IPS-20b (cell line): ENCODE data around the gene PSMG4.

Source experiments
- H3K27ac ChIP-seq: one replicate; pipeline ENCODE4 v1.5.1; 2013; ENCODE audit warnings: low read length
- H3K27me3 ChIP-seq: 2 replicates; pipeline ENCODE4 v1.6.1; 2013; ENCODE audit warnings: mild to moderate bottlenecking, low read length, inconsistent platforms; ENCODE audit not compliant: insufficient read depth
- H3K36me3 ChIP-seq: 2 replicates; pipeline ENCODE4 v1.6.1; 2013; ENCODE audit warnings: low read depth, mild to moderate bottlenecking, inconsistent platforms, low read length, moderate library complexity; ENCODE audit not compliant: insufficient read depth
- H3K4me1 ChIP-seq: 2 replicates; pipeline ENCODE4 v1.6.1; 2013; ENCODE audit warnings: mild to moderate bottlenecking, control low read depth, inconsistent platforms, low read length, moderate library complexity; ENCODE audit not compliant: insufficient read depth
- H3K4me3 ChIP-seq: 2 replicates; pipeline ENCODE4 v1.5.1; 2013; ENCODE audit warnings: mild to moderate bottlenecking, low read length, inconsistent platforms
- H3K9ac ChIP-seq: 2 replicates; pipeline ENCODE4 v1.6.1; 2013; ENCODE audit warnings: low read depth, mild to moderate bottlenecking, inconsistent platforms, low read length, moderate library complexity
- H3K9me3 ChIP-seq: 2 replicates; pipeline ENCODE4 v1.6.1; 2013; ENCODE audit warnings: mild to moderate bottlenecking, low read depth, low read length, inconsistent platforms; ENCODE audit not compliant: insufficient read depth

Gene PSMG4

DNA sequence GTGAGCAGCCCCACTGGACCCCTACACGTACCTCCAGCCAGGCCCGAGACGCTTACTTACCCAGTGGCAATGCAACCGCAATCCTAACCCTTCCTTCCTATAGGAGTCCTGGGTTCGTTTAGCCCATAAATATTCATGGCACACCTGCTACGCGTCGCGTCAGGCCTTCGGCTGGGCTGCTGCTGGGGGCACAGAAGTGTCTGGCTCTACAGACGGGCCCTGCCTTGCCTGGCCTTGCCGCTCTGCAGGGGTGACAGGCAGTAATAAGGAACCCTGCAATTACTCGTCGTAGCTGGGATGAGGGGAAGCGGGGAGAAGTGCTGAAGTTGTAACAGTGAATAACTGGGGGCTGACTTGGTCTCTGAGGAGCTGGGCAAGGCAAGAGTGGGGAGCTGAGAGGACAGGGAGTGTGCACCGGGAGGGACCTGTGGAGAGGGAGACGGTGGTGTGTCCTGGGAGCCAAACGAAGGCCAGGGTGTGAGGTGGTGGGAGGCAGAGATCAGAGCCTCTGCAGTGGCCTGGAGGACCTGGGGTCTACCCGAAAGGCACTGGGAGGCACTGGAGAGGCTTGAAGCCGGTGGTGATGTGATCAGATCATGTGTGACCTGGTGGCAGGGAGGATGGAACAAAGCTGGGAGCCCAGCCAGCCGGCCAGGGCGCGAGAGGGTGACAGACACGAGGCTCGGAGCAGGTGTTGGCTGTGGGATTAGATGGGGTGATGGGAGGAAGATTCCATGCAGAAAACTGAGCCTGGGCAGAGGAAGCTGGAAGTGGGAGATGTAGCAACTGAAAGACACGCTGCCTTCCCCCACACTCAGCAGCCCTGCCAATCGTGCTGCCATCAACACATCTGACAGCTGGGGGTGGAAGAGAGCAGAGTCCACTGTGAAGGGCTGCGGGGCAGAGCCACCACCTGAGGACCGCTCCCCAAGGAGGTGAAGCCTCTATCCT, 36.4 kb downstream of the PSMG4 start:
- Histone ChIP-seq H3K27me3 (no peaks in the 10 kb centered on the region), H3K9me3 (no peaks in the 10 kb centered on the region), H3K4me3 (no peak overlapping the region), H3K4me1 (no peaks in the 10 kb centered on the region), H3K9ac (no peak overlapping the region), H3K36me3 (peaks cover 11% of the 10 kb centered on the region), H3K27ac (no peak overlapping the region)

DNA sequence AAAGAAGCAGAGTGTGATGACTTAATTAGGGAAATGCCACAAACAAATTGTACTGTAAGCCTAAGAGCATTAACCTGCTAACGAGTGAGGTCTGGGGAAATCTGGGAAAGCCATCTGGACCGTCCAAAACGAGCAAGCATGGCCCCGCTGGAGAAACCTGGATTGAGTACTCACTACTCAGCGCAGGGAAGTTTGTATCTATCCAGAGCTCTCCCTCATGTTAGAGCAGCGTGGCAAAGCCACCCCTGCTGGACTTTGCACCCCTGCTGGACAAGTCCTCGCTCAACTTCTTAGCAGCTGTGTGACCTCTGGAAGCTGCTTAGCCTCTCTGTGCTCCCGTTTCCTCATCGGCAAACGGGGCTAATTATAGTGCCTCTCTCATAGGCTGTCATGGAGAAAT, 37.3 kb downstream of the PSMG4 start:
- H3K9ac ChIP-seq: no peak overlapping the region
- H3K27ac ChIP-seq: no peak overlapping the region
- H3K27me3 ChIP-seq: no peaks in the 10 kb centered on the region
- no peak overlapping the region for H3K4me3 ChIP-seq
- no peaks in the 10 kb centered on the region for H3K4me1 ChIP-seq
- no peaks in the 10 kb centered on the region for H3K9me3 ChIP-seq
- H3K36me3 ChIP-seq: peaks cover 11% of the 10 kb centered on the region

DNA sequence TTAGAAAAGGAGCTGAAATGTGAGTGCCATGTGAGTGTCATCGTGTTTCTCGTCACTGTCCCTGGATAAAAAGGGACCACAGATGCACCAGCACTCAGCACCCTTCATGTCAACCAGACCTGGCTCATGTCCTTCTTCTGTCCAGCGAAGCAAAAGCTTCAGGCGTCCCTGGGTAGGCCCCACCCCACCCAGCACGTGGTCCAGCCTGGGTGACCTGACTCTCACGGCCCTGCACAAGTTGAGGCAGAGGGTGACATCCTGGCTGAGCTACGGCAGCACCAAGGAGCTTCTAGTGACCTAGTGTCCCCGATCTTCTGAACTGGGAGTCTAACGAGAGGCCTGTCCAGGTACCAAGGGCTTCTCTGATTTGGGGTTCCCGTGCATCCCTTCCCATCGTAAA, 37.8 kb downstream of the PSMG4 start:
- Histone ChIP-seq H3K36me3 (peaks cover 11% of the 10 kb centered on the region), H3K27ac (no peak overlapping the region), H3K4me1 (no peaks in the 10 kb centered on the region), H3K27me3 (no peaks in the 10 kb centered on the region), H3K9me3 (no peaks in the 10 kb centered on the region), H3K9ac (no peak overlapping the region), H3K4me3 (no peak overlapping the region)

DNA sequence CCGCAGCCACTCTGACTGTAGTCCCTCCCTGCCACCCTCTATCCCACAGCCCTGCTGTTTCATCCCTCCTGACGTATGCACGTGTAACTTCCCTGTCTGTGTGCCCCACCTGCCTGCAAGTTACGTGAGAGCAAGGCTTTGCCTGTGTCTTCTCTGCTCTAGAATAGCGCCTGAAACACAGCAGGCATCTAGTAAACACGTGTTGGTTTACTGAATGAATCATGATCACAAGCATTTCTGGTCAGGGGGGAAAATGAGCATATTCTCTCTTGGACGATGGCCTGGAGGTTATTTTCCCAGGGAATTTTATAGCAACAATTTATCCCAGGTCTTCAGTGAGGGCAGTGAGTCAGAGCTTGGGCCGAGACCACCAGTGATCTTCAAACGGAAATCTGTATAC, 38.3 kb downstream of the PSMG4 start:
- no peak overlapping the region for H3K9ac ChIP-seq
- peaks cover 11% of the 10 kb centered on the region for H3K36me3 ChIP-seq
- no peaks in the 10 kb centered on the region for H3K4me1 ChIP-seq
- H3K4me3 ChIP-seq: no peak overlapping the region
- no peaks in the 10 kb centered on the region for H3K27me3 ChIP-seq
- no peak overlapping the region for H3K27ac ChIP-seq
- H3K9me3 ChIP-seq: no peaks in the 10 kb centered on the region

DNA sequence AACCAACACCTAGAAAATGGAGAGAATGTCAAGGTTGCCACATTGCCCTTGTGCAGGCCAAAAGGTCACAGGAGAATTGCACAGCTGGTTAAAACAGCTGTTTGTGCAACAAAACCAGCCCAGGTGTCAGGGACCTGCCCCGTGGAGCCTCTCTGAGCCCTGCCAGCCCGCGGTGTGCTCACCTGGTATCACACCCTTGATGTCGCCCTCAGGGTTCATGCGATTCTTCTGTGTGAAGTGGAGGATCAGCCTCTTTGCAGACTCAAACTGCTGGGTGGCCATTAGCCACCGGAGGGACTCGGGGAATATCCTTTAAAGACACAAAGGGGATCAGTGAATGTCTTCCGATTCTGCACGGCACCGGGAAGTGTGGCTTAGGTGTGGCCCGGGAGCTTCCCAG, 39.2 kb downstream of the PSMG4 start:
- Histone ChIP-seq H3K4me3 (no peak overlapping the region), H3K9ac (no peak overlapping the region), H3K9me3 (no peaks in the 10 kb centered on the region), H3K36me3 (peaks cover 11% of the 10 kb centered on the region), H3K27me3 (no peaks in the 10 kb centered on the region), H3K27ac (no peak overlapping the region), H3K4me1 (no peaks in the 10 kb centered on the region)

DNA sequence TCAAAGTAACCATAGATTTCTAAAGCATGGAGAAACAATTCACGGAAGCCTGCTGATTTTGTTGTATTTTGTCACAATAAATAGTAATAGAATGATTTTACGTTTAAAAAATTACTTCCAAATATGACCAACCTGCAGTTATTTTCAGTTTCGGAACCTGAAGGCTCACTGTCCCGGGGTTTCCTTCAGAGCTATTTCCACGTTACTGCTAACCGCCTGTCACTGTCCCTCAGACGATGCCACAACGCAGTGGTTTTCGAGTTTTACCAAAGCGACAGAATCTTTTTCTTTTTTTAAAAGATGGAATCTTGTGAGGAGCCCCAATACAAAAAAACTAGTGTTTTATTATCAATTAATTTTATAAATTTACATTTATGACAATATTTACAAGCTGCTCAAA, 40.5 kb downstream of the PSMG4 start:
- no peak overlapping the region for H3K9ac ChIP-seq
- no peaks in the 10 kb centered on the region for H3K9me3 ChIP-seq
- H3K27ac ChIP-seq: no peak overlapping the region
- no peaks in the 10 kb centered on the region for H3K4me1 ChIP-seq
- no peak overlapping the region for H3K4me3 ChIP-seq
- H3K27me3 ChIP-seq: no peaks in the 10 kb centered on the region
- H3K36me3 ChIP-seq: peaks cover 11% of the 10 kb centered on the region

DNA sequence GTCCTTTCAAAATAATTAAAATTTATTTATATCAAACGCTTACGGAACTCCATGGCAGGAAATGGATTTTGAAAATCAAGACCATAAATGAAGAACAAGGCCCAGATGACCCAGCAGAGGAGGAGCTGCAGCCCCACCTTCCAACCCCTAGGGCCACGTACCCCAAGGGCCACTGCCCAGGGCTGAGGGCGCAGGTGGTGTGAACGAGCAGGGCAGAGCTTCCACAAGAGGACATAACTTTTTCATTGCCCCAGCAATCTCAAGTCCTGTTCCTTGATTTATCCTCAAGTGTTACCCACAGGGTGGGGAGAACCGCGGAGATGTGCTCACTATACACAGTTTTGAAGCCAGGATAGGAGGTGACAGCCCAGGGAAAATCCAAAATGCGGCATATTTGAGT, 42.8 kb downstream of the PSMG4 start:
- Histone ChIP-seq H3K27me3 (no peaks in the 10 kb centered on the region), H3K9me3 (no peaks in the 10 kb centered on the region), H3K36me3 (peaks cover 22% of the 10 kb centered on the region), H3K4me3 (no peak overlapping the region), H3K27ac (no peak overlapping the region), H3K9ac (no peak overlapping the region), H3K4me1 (no peaks in the 10 kb centered on the region)

DNA sequence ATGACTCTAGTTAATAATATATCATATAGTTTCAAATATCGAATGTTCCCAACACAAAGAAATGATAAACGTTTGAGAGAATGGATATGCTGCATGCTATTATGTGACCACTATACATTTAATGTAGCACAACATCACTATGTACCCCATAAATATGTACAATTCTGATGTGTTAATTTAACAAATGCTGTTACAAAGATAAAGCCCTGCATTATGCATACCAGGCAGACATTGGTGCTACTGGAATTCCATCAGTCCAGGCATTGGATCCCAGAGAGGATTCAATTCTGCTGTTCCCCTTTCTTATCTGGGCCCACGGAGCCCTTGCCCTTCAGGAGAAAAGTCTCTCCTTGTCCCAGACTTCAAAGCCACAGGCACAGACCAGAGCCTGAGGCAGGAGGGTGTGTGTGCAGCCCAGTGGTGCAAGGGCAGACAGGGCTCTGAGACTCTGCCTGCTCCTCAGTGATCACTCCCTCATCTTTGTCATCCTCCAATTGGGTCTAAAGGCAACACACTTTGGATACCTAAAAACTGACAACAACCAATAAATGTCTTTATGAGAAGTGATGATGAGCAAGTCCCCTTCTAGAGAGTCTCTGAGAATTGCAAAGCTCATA, 45.2 kb downstream of the PSMG4 start:
- H3K4me3 ChIP-seq: no peak overlapping the region
- no peaks in the 10 kb centered on the region for H3K27me3 ChIP-seq
- no peaks in the 10 kb centered on the region for H3K9me3 ChIP-seq
- no peak overlapping the region for H3K27ac ChIP-seq
- peaks cover 11% of the 10 kb centered on the region; the same call in 1 of the 2 replicates for H3K36me3 ChIP-seq
- no peak overlapping the region for H3K9ac ChIP-seq
- H3K4me1 ChIP-seq: no peaks in the 10 kb centered on the region

DNA sequence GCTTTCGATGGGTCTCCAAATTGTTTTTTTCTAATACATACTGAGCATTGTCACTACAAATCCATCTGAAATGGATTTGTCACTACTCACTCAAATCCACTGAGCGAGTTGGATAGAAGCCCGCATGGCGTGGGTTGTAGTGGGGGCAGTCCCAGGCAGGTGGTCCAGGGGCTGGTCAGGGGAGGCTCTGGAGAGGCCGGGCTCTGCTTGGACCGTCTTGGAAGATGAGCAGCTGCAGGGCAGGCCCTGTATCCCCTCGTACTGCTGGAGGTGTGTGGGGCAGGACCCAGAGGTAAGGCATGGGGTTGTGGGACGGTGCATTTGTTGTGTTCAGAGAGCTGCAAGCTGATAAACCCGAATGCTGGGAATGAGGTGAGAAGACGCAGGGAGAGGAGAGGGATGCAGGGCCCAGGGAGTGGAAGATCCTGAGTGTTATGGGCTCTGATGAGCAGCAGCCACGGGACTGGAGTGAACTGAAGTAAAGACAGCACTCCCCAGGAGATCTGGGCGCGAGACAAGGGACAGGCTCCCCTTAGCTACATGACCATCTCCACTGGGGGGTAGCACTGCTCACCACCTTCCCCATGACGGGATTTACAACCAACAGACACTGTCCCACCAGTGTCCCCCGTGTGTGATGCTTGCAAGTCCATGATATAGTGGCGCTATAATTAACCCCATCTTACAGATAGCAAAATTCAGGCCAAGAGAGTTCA, 45.9 kb downstream of the PSMG4 start:
- Histone ChIP-seq H3K9ac (no peak overlapping the region), H3K4me1 (no peaks in the 10 kb centered on the region), H3K36me3 (peaks cover 11% of the 10 kb centered on the region; the same call in 1 of the 2 replicates), H3K27ac (no peak overlapping the region), H3K4me3 (no peak overlapping the region), H3K27me3 (no peaks in the 10 kb centered on the region), H3K9me3 (no peaks in the 10 kb centered on the region)

DNA sequence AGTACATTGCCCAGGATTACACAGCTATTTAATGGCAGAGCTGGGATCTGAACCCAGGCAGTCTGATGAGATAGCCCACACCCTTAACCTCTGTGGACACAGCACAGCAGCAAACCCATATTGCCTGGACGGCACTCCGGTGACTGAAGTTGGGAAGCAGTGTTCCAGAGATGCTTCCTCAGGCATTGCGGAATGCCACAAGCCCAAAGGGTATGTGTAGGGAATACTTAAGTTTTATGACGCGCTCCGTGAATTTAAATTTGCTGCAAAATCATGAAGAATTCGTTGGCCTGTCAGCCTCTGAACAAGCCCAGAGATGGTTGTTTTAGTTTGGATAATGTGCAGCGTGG, 46.4 kb downstream of the PSMG4 start:
- Histone ChIP-seq H3K27me3 (no peaks in the 10 kb centered on the region), H3K9me3 (no peaks in the 10 kb centered on the region), H3K4me3 (no peak overlapping the region), H3K9ac (no peak overlapping the region), H3K36me3 (peaks cover 11% of the 10 kb centered on the region; the same call in 1 of the 2 replicates), H3K27ac (no peak overlapping the region), H3K4me1 (no peaks in the 10 kb centered on the region)

DNA sequence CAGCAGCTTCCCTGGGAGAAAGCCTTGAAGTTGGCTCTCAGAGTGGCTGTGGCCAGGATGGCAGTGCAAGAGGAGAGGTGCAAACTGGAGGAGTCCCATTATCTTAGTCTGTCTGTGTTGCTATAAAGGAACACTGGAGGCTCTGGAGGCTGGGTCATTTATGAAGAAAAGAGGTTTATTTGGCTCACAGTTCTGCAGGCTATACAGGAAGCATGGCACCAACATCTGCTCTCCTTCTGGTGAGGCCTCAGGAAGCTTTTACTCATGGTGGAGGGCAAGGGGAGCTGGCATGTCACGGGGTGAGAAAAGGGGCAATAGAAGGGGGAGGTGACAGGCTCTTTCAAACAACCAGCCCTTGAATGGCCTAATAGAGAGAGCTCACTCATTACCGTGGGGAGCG, 47.1 kb downstream of the PSMG4 start:
- Histone ChIP-seq H3K9me3 (no peaks in the 10 kb centered on the region), H3K4me1 (no peaks in the 10 kb centered on the region), H3K27ac (no peak overlapping the region), H3K9ac (no peak overlapping the region), H3K27me3 (no peaks in the 10 kb centered on the region), H3K36me3 (peaks cover 11% of the 10 kb centered on the region; the same call in 1 of the 2 replicates), H3K4me3 (no peak overlapping the region)
